K562 (cell line): Measurements from ENCODE around the gene DNAJC9. TPM values are rescaled to one million over a fixed set of nuclear protein-coding genes. Genes with fewer than 3 reads are reported as not detected.
A peak's percentile ranks its signal among the peaks of the same experiment; 100 is the strongest.

Experiments used
- ARID2 ChIP-seq: fragments of 450-650 bp; IDR thresholded peaks from 2 replicates; pipeline ENCODE4 v1.6.1; 2017; ENCODE audit warnings: antibody characterized with exemption, mild to moderate bottlenecking
- BRF1 ChIP-seq: IDR thresholded peaks from 3 replicates; pipeline ENCODE4 v1.6.1; 2011; ENCODE audit warnings: borderline replicate concordance, mild to moderate bottlenecking; ENCODE audit not compliant: insufficient read length; ENCODE audit errors: extremely low read depth
- CBFB ChIP-seq: sonication (generic); formaldehyde crosslinking; IDR thresholded peaks from 2 replicates; pipeline ENCODE4 v1.4.0; 2020; ENCODE audit warnings: mild to moderate bottlenecking, missing genetic modification reagents
- CREBBP ChIP-seq: IDR thresholded peaks from one replicate; pipeline ENCODE4 v1.6.1; 2012; ENCODE audit warnings: low read depth, mild to moderate bottlenecking, control low read depth, inconsistent platforms, low read length
- GABPB2 ChIP-seq: fragments of 250-450 bp; sonication (Bioruptor Pico); conservative IDR thresholded peaks from 2 replicates; pipeline ENCODE4 v1.5.1; 2021; ENCODE audit warnings: mild to moderate bottlenecking
- HNRNPLL ChIP-seq: fragments of 200-400 bp; formaldehyde crosslinking; IDR thresholded peaks from 2 replicates; pipeline ENCODE4 v1.6.1; 2017; ENCODE audit warnings: low read length, low read depth, mild to moderate bottlenecking; ENCODE audit not compliant: poor library complexity, severe bottlenecking
- KAT2B ChIP-seq: IDR thresholded peaks from one replicate; pipeline ENCODE4 v1.6.1; 2012; ENCODE audit warnings: low read depth, mild to moderate bottlenecking, control low read depth, inconsistent platforms, low read length, moderate library complexity
- NUFIP1 ChIP-seq: fragments of 450-650 bp; IDR thresholded peaks from 2 replicates; pipeline ENCODE4 v1.6.1; 2018; ENCODE audit not compliant: partially characterized antibody
- POLR2H ChIP-seq: IDR thresholded peaks from 2 replicates; pipeline ENCODE4 v1.6.1; 2016; ENCODE audit warnings: missing genetic modification characterization, low read depth, mild to moderate bottlenecking, control low read depth, missing compliant biosample characterization, moderate library complexity
- POU5F1 ChIP-seq: fragments of 150-350 bp; IDR thresholded peaks from 2 replicates; pipeline ENCODE4 v1.6.1; 2014; ENCODE audit warnings: borderline replicate concordance, low read length, low read depth, mild to moderate bottlenecking; ENCODE audit not compliant: partially characterized antibody
- PTBP1 ChIP-seq: fragments of 200-400 bp; formaldehyde crosslinking; IDR thresholded peaks from 2 replicates; pipeline ENCODE4 v1.6.1; 2017; ENCODE audit warnings: low read depth, low read length
- SMAD3 ChIP-seq: fragments of 450-650 bp; formaldehyde crosslinking; conservative IDR thresholded peaks from 2 replicates; pipeline ENCODE4 v1.4.0; 2020; ENCODE audit warnings: mild to moderate bottlenecking
- TAF15 ChIP-seq: fragments of 200-400 bp; formaldehyde crosslinking; IDR thresholded peaks from 2 replicates; pipeline ENCODE4 v1.6.1; 2017; ENCODE audit warnings: mild to moderate bottlenecking, low read depth, low read length, moderate library complexity
- TRIM28 ChIP-seq: fragments of 450-650 bp; IDR thresholded peaks from 2 replicates; pipeline ENCODE4 v1.6.1; 2017
- YY1 ChIP-seq, 3 experiments: IDR thresholded peaks; 2 replicates each; pipeline ENCODE4 v1.6.1; 2011; ENCODE audit warnings: low read length in 2 of 3, mild to moderate bottlenecking in 2 of 3, moderate library complexity in 2 of 3, borderline replicate concordance in 1 of 3, control low read depth in 1 of 3, low read depth in 1 of 3; ENCODE audit not compliant: insufficient read depth in 3 of 3, insufficient replicate concordance in 2 of 3, control insufficient read depth in 1 of 3, insufficient read length in 1 of 3; ENCODE audit errors: extremely low read depth in 1 of 3
- ZNF12 ChIP-seq: sonication (generic); formaldehyde crosslinking; IDR thresholded peaks from 2 replicates; pipeline ENCODE4 v1.4.0; 2020; ENCODE audit warnings: mild to moderate bottlenecking, missing genetic modification reagents
- ZNF384 ChIP-seq: IDR thresholded peaks from 2 replicates; pipeline ENCODE4 v1.6.1; 2012; ENCODE audit warnings: low read depth, low read length, improper control_type of control experiment
- ZNF696 ChIP-seq: fragments of 250-450 bp; sonication (Bioruptor Pico); conservative IDR thresholded peaks from 2 replicates; pipeline ENCODE4 v1.4.0; 2020; ENCODE audit warnings: mild to moderate bottlenecking, moderate library complexity
- ZNF717 ChIP-seq: fragments of 250-450 bp; sonication (Bioruptor Pico); IDR thresholded peaks from 2 replicates; pipeline ENCODE4 v1.5.0; 2021
- ZNF785 ChIP-seq: fragments of 250-450 bp; sonication (Bioruptor Pico); IDR thresholded peaks from 2 replicates; pipeline ENCODE4 v1.4.0; 2020; ENCODE audit warnings: mild to moderate bottlenecking
- ZNF830 ChIP-seq: fragments of 250-450 bp; sonication (Bioruptor Pico); IDR thresholded peaks from 2 replicates; pipeline ENCODE4 v1.5.0; 2021; ENCODE audit warnings: mild to moderate bottlenecking
- ZSCAN32 ChIP-seq: fragments of 450-650 bp; formaldehyde crosslinking; IDR thresholded peaks from 2 replicates; pipeline ENCODE4 v1.4.0; 2020; ENCODE audit warnings: mild to moderate bottlenecking, moderate library complexity
- ZZZ3 ChIP-seq: fragments of 450-650 bp; IDR thresholded peaks from 2 replicates; pipeline ENCODE4 v1.6.1; 2016; ENCODE audit warnings: antibody characterized with exemption, mild to moderate bottlenecking, moderate library complexity
- polyA plus RNA-seq, 8 experiments: library from polyadenylated mRNA; depleted of rRNA in 4 of 8; stranded (reverse) in 5 of 8; unstranded in 3 of 8; fragments of >200 nt; fragmentation: Nextera tagmentation in 2 of 8; fragmentation: Illumina TruSeq in 1 of 8; extraction: Ambion mirVana in 2 of 8; extraction: Trizol in 1 of 8; gene quantifications; 2 replicates each; pipeline versions ENCODE4 v1.2.1 to v1.2.3, GENCODE V29; 2011 to 2014; ENCODE audit warnings: inconsistent platforms in 1 of 8, missing spikeins in 1 of 8
- total RNA-seq, 7 experiments: library from RNA; depleted of rRNA in 6 of 7; stranded (reverse); fragments of >200 nt in 6 of 7; fragmentation: Illumina TruSeq in 2 of 7; extraction: Trizol in 2 of 7; gene quantifications; 2 replicates each; pipeline versions ENCODE4 v1.2.1 to v1.2.3, GENCODE V29; 2011 to 2021; ENCODE audit warnings: low replicate concordance in 1 of 7
- TF ChIP-seq, protein P1 (sequence below): IDR thresholded peaks from 3 replicates; pipeline ENCODE4 v1.6.1; 2011; ENCODE audit warnings: borderline replicate concordance, mild to moderate bottlenecking; ENCODE audit not compliant: insufficient read length, insufficient read depth
- TF ChIP-seq, protein P2 (sequence below), 2 experiments: fragments of 200-800 bp in 1 of 2; sonication (Bioruptor generic) in 1 of 2; sonication (generic) in 1 of 2; formaldehyde crosslinking in 1 of 2; IDR thresholded peaks in 1 of 2; conservative IDR thresholded peaks in 1 of 2; 2 replicates each; pipeline versions ENCODE4 v1.5.0 to v1.6.1; 2016 to 2020; ENCODE audit warnings: missing compliant biosample characterization in 1 of 2, missing genetic modification characterization in 1 of 2, missing genetic modification reagents in 1 of 2
- TF ChIP-seq, protein P3 (sequence below): fragments of 450-650 bp; IDR thresholded peaks from 2 replicates; pipeline ENCODE4 v1.6.1; 2018; ENCODE audit warnings: mild to moderate bottlenecking, low read depth; ENCODE audit not compliant: partially characterized antibody

DNAJC9 gene
- total and polyA plus RNA-seq, 9 of the 15 experiments (the other 6 are each of a cell fraction or from before 2014, with no cell fraction given), result 66.7 to 133 (median 102) TPM

DNA sequence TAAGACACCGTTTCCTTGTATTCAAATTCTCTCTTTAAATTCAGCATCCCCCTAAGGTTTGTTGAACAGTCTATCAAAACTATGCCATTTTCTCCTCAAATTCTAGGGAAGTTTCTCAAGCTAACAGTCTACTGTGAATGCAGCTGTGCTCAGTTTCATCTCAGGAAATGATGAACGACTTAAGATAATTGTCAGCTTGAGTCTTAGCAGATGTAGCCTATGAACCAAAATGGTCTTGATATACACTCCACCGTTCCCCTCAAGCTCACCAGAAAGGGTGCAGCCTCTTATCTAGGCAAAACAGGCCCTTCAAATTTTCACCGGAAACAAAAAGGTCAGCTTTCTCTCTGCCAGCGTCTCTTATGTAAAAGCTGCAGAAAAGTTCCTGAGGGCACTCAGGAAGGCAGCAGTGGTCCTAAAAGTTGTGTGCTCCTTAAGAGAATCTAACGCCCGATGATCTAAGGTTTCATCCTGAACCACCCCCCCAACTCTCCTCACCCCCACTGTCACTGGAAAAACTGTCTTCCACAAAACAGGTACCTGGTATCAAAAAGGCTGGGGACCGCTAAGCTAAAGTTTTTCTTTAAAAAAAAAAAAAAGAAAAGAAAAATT lies 2.1 kb downstream of the DNAJC9 start (continued):
- TF ChIP-seq ARID2, result no peak
- no peak for TF ChIP-seq ZNF384
- TF ChIP-seq HNRNPLL, result no peak
- no peak for TF ChIP-seq ZNF12 (CRISPR knock-in tag)
- no peak for TF ChIP-seq ZNF830 (CRISPR knock-in tag)
- no peak for TF ChIP-seq BRF1
- no peak for TF ChIP-seq ZNF696 (CRISPR knock-in tag)
- TF ChIP-seq YY1 (IDR thresholded peaks at IDR 0.05; ENCODE audit: borderline replicate concordance in 1 of 3, control insufficient read depth in 1 of 3, extremely low read depth in 1 of 3, insufficient read depth in 3 of 3, insufficient read length in 1 of 3, insufficient replicate concordance in 2 of 3, low read depth in 1 of 3, low read length in 2 of 3), result peak in 1 of 3 experiments; percentile 48
- TF ChIP-seq CREBBP, result no peak
- no peak for TF ChIP-seq ZZZ3
- no peak for TF ChIP-seq POU5F1
- TF ChIP-seq, protein P1, sequence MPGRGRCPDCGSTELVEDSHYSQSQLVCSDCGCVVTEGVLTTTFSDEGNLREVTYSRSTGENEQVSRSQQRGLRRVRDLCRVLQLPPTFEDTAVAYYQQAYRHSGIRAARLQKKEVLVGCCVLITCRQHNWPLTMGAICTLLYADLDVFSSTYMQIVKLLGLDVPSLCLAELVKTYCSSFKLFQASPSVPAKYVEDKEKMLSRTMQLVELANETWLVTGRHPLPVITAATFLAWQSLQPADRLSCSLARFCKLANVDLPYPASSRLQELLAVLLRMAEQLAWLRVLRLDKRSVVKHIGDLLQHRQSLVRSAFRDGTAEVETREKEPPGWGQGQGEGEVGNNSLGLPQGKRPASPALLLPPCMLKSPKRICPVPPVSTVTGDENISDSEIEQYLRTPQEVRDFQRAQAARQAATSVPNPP, result no peak
- TF ChIP-seq SMAD3 (CRISPR knock-in tag), result no peak; the same call in 1 of the 2 replicates
- TF ChIP-seq KAT2B, result no peak
- TF ChIP-seq, protein P2, sequence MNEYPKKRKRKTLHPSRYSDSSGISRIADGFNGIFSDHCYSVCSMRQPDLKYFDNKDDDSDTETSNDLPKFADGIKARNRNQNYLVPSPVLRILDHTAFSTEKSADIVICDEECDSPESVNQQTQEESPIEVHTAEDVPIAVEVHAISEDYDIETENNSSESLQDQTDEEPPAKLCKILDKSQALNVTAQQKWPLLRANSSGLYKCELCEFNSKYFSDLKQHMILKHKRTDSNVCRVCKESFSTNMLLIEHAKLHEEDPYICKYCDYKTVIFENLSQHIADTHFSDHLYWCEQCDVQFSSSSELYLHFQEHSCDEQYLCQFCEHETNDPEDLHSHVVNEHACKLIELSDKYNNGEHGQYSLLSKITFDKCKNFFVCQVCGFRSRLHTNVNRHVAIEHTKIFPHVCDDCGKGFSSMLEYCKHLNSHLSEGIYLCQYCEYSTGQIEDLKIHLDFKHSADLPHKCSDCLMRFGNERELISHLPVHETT (CRISPR knock-in tag; conservative IDR thresholded peaks at IDR 0.05 in 1 of 2, IDR thresholded peaks at IDR 0.05 in 1 of 2), result no peak
- TF ChIP-seq ZSCAN32 (CRISPR knock-in tag), result no peak
- no peak for TF ChIP-seq ZNF717 (CRISPR knock-in tag)
- no peak for TF ChIP-seq CBFB
- TF ChIP-seq PTBP1, result no peak
- TF ChIP-seq TAF15, result no peak
- TF ChIP-seq NUFIP1, result no peak
- no peak for TF ChIP-seq TRIM28
- peak; percentile 51; the same call in 1 of the 2 replicates for TF ChIP-seq POLR2H (tag)
- no peak for TF ChIP-seq ZNF785 (CRISPR knock-in tag)
- no peak for TF ChIP-seq GABPB2 (CRISPR knock-in tag)
- TF ChIP-seq, protein P3, sequence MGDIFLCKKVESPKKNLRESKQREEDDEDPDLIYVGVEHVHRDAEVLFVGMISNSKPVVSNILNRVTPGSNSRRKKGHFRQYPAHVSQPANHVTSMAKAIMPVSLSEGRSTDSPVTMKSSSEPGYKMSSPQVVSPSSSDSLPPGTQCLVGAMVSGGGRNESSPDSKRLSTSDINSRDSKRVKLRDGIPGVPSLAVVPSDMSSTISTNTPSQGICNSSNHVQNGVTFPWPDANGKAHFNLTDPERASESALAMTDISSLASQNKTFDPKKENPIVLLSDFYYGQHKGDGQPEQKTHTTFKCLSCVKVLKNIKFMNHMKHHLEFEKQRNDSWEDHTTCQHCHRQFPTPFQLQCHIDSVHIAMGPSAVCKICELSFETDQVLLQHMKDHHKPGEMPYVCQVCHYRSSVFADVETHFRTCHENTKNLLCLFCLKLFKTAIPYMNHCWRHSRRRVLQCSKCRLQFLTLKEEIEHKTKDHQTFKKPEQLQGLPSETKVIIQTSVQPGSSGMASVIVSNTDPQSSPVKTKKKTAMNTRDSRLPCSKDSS, result no peak
